IMR-90 (cell line): ENCODE measurements around the gene TEDC2. TPM values are rescaled to one million over a fixed set of nuclear protein-coding genes. Genes with fewer than 3 reads are reported as not detected.

Experiments used
- ATAC-seq: fragments of 200-7000 bp; cut with Tn5 transposase; 2 replicates; pipeline ENCODE4 v1.9.1; 2020; ENCODE audit warnings: low read depth, mild to moderate bottlenecking, moderate library complexity
- BruUV-seq: library from RNA; stranded (reverse); fragments of 400-500 nt; replicated peaks from 2 replicates; lab custom pipeline; 2021; lab: Mats Ljungman, UMichigan
- CTCF ChIA-PET: fragments of 300-600 bp; formaldehyde crosslinking; extraction: SDS; loops from one replicate; lab custom pipeline; 2021; ENCODE audit warnings: antibody characterized with exemption; lab: Yijun Ruan, JAX
- POLR2A ChIA-PET: fragments of 300-600 bp; sonication (Branson Sonifier 250); formaldehyde crosslinking; loops from one replicate; lab custom pipeline; 2022; ENCODE audit warnings: antibody characterized with exemption; ENCODE audit not compliant: unreplicated experiment; lab: Charles Lee
- DNase-seq: peaks from one replicate; pipeline ENCODE4 v3.0.0; 2013
- H2AFZ ChIP-seq: replicated peaks from 2 replicates; pipeline ENCODE3; 2013; ENCODE audit warnings: low read length, mild to moderate bottlenecking; ENCODE audit not compliant: poor library complexity
- H2AK5ac ChIP-seq: 2 replicates; pipeline ENCODE4 v1.6.1; 2013; ENCODE audit warnings: low read depth, low read length, inconsistent platforms
- H2AK9ac ChIP-seq: replicated peaks from 2 replicates; pipeline ENCODE3; 2013; ENCODE audit warnings: mild to moderate bottlenecking, low read depth, low read length, moderate library complexity; ENCODE audit not compliant: poor library complexity
- H2BK120ac ChIP-seq: 2 replicates; pipeline ENCODE4 v1.6.1; 2013; ENCODE audit warnings: low read depth, low read length, inconsistent platforms
- H2BK15ac ChIP-seq: 3 replicates; pipeline ENCODE4 v1.6.1; 2013; ENCODE audit warnings: low read depth, low read length, inconsistent platforms
- H2BK20ac ChIP-seq: 2 replicates; pipeline ENCODE4 v1.6.1; 2013; ENCODE audit warnings: low read depth, mild to moderate bottlenecking, inconsistent platforms, low read length, moderate library complexity
- H2BK5ac ChIP-seq: 2 replicates; pipeline ENCODE4 v1.6.1; 2013; ENCODE audit warnings: mild to moderate bottlenecking, low read depth, low read length, inconsistent platforms; ENCODE audit not compliant: poor library complexity, severe bottlenecking
- H3K14ac ChIP-seq: replicated peaks from 2 replicates; pipeline ENCODE4 v1.6.1; 2013; ENCODE audit warnings: low read depth, low read length, inconsistent platforms
- H3K18ac ChIP-seq: 2 replicates; pipeline ENCODE4 v1.6.1; 2013; ENCODE audit warnings: low read depth, low read length, control low read depth
- H3K23ac ChIP-seq: 2 replicates; pipeline ENCODE4 v1.6.1; 2013; ENCODE audit warnings: low read depth, low read length, inconsistent platforms
- H3K27ac ChIP-seq: 2 replicates; pipeline ENCODE4 v1.5.1; 2013; ENCODE audit warnings: mild to moderate bottlenecking, control low read depth, low read length; ENCODE audit not compliant: insufficient read depth
- H3K27me3 ChIP-seq: 2 replicates; pipeline ENCODE4 v1.6.1; 2013; ENCODE audit warnings: low read length; ENCODE audit not compliant: control insufficient read depth, insufficient read depth
- H3K36me3 ChIP-seq: 2 replicates; pipeline ENCODE4 v1.6.1; 2013; ENCODE audit warnings: low read length, mixed read lengths; ENCODE audit not compliant: control insufficient read depth, insufficient read depth
- H3K4ac ChIP-seq: 2 replicates; pipeline ENCODE4 v1.6.1; 2013; ENCODE audit warnings: low read depth, low read length, inconsistent platforms
- H3K4me1 ChIP-seq: 2 replicates; pipeline ENCODE4 v1.6.1; 2013; ENCODE audit warnings: low read length, mixed read lengths; ENCODE audit not compliant: control insufficient read depth, insufficient read depth
- H3K4me2 ChIP-seq: 2 replicates; pipeline ENCODE4 v1.6.1; 2013; ENCODE audit warnings: low read depth, mild to moderate bottlenecking, control low read depth, low read length, moderate library complexity
- H3K4me3 ChIP-seq: 2 replicates; pipeline ENCODE4 v1.5.1; 2013; ENCODE audit warnings: low read depth, mild to moderate bottlenecking, control low read depth, low read length, moderate library complexity; ENCODE audit not compliant: insufficient read depth
- H3K56ac ChIP-seq: 2 replicates; pipeline ENCODE4 v1.6.1; 2013; ENCODE audit warnings: low read length, inconsistent platforms; ENCODE audit not compliant: insufficient read depth; ENCODE audit errors: extremely low read depth
- H3K79me1 ChIP-seq, 2 experiments: 2 replicates each; pipeline ENCODE4 v1.6.1; 2013; ENCODE audit warnings: low read length in 2 of 2, inconsistent platforms in 1 of 2, low read depth in 1 of 2
- H3K9ac ChIP-seq: 2 replicates; pipeline ENCODE4 v1.6.1; 2013; ENCODE audit warnings: low read depth, low read length, control low read depth
- H3K9me1 ChIP-seq: 2 replicates; pipeline ENCODE4 v1.6.1; 2013; ENCODE audit warnings: low read length, inconsistent platforms; ENCODE audit not compliant: insufficient read depth
- H3K9me3 ChIP-seq: 2 replicates; pipeline ENCODE4 v1.6.1; 2013; ENCODE audit warnings: low read length; ENCODE audit not compliant: control insufficient read depth, insufficient read depth
- H4K20me1 ChIP-seq: 2 replicates; pipeline ENCODE4 v1.6.1; 2013; ENCODE audit warnings: low read length, inconsistent platforms; ENCODE audit not compliant: insufficient read depth
- H4K5ac ChIP-seq: 2 replicates; pipeline ENCODE4 v1.6.1; 2013; ENCODE audit warnings: mild to moderate bottlenecking, low read depth, low read length, control low read depth
- H4K8ac ChIP-seq, 2 experiments: 2 replicates each; pipeline ENCODE4 v1.6.1; 2013; ENCODE audit warnings: low read depth in 2 of 2, low read length in 2 of 2, control low read depth in 1 of 2, inconsistent platforms in 1 of 2
- H4K91ac ChIP-seq: 2 replicates; pipeline ENCODE4 v1.6.1; 2013; ENCODE audit warnings: low read depth, low read length, inconsistent platforms; ENCODE audit not compliant: insufficient read depth
- BHLHE40 ChIP-seq: fragments of 150-350 bp; IDR thresholded peaks from 2 replicates; pipeline ENCODE4 v1.6.1; 2016; ENCODE audit warnings: mild to moderate bottlenecking, low read depth, low read length
- CEBPB ChIP-seq: IDR thresholded peaks from 2 replicates; pipeline ENCODE4 v1.6.1; 2012; ENCODE audit warnings: low read depth, low read length, improper control_type of control experiment
- CHD1 ChIP-seq: IDR thresholded peaks from 2 replicates; pipeline ENCODE4 v1.6.1; 2012; ENCODE audit warnings: low read depth, low read length, improper control_type of control experiment
- ELK1 ChIP-seq: fragments of 150-350 bp; IDR thresholded peaks from 2 replicates; pipeline ENCODE4 v1.6.1; 2016; ENCODE audit warnings: low read depth, mild to moderate bottlenecking, low read length, moderate library complexity, borderline replicate concordance
- MAFK ChIP-seq: IDR thresholded peaks from 2 replicates; pipeline ENCODE4 v1.6.1; 2012; ENCODE audit warnings: low read depth, low read length, improper control_type of control experiment
- MAZ ChIP-seq: IDR thresholded peaks from 2 replicates; pipeline ENCODE4 v1.6.1; 2012; ENCODE audit warnings: low read depth, mild to moderate bottlenecking, low read length, improper control_type of control experiment, moderate library complexity, borderline replicate concordance
- MXI1 ChIP-seq: IDR thresholded peaks from 2 replicates; pipeline ENCODE4 v1.6.1; 2012; ENCODE audit warnings: low read depth, mild to moderate bottlenecking, low read length, moderate library complexity, borderline replicate concordance
- NFE2L2 ChIP-seq: fragments of 150-350 bp; IDR thresholded peaks from 2 replicates; pipeline ENCODE4 v1.6.1; 2016; ENCODE audit warnings: low read depth, mild to moderate bottlenecking, low read length
- POLR2A ChIP-seq: IDR thresholded peaks from 2 replicates; pipeline ENCODE4 v1.6.1; 2012; ENCODE audit warnings: mild to moderate bottlenecking, low read depth, low read length
- RAD21 ChIP-seq: IDR thresholded peaks from 2 replicates; pipeline ENCODE4 v1.6.1; 2012; ENCODE audit warnings: low read length, improper control_type of control experiment
- SMC3 ChIP-seq: fragments of 150-350 bp; IDR thresholded peaks from 2 replicates; pipeline ENCODE4 v1.6.1; 2016; ENCODE audit warnings: low read depth, mild to moderate bottlenecking, antibody characterized with exemption, low read length, moderate library complexity
- WGBS, 2 experiments: methylation state at CpG; one replicate each; pipeline versions ENCODE4 v1.1.5 to v1.1.7; 2013; ENCODE audit warnings: missing lambda C conversion rate in 2 of 2; ENCODE audit not compliant: insufficient read length in 1 of 2; ENCODE audit errors: extremely low coverage in 2 of 2; 5-methylcytosine and 5-hydroxymethylcytosine counted together
- dilution Hi-C: fragments of 300-500 bp; cut with HindIII; formaldehyde crosslinking; loops from one replicate; pipeline ENCODE4 v1.14.3; 2018; ENCODE audit warnings: low sequenced_read_pairs; ENCODE audit not compliant: unreplicated experiment
- in situ Hi-C: fragments of 300-500 bp; cut with MboI; formaldehyde crosslinking; loops from 3 replicates; pipeline ENCODE4 v1.14.3; 2019; ENCODE audit warnings: low sequenced_read_pairs, inconsistent platforms, mixed read lengths
- intact Hi-C: fragments of 100-400 bp; cut with micrococcal nuclease; formaldehyde crosslinking; loops from 2 replicates; pipeline ENCODE4 v1.10.0; 2022
- polyA plus RNA-seq, 3 experiments: library from polyadenylated mRNA; depleted of rRNA; stranded (reverse); fragments of >200 nt; gene quantifications; 2 replicates each; pipeline ENCODE4 v1.2.3, GENCODE V29; 2012; ENCODE audit warnings: low replicate concordance in 1 of 3
- total RNA-seq: library from RNA; depleted of rRNA; stranded (reverse); fragments of >200 nt; gene quantifications from 2 replicates; pipeline ENCODE4 v1.2.3, GENCODE V29; 2012
- TF ChIP-seq, protein P1 (sequence below): conservative IDR thresholded peaks from 2 replicates; pipeline ENCODE4 v1.5.1; 2012; ENCODE audit warnings: mild to moderate bottlenecking, low read depth, low read length, improper control_type of control experiment

TEDC2 gene
- total and polyA plus RNA-seq, 2 of the 4 experiments (the other 2 are of a cell fraction) = 3.6 to 7.3 TPM

GRCh38 chr16:2426941-2427361 lies 33.0 kb upstream of the TEDC2 start:
- H3K4me2 ChIP-seq = no peak overlapping the region
- H2AFZ ChIP-seq = no peak overlapping the region
- H3K4ac ChIP-seq = no peak overlapping the region
- TF ChIP-seq MAFK = no peak
- no peak for TF ChIP-seq SMC3
- no peak for TF ChIP-seq NFE2L2
- TF ChIP-seq BHLHE40 = no peak
- TF ChIP-seq, protein P1, sequence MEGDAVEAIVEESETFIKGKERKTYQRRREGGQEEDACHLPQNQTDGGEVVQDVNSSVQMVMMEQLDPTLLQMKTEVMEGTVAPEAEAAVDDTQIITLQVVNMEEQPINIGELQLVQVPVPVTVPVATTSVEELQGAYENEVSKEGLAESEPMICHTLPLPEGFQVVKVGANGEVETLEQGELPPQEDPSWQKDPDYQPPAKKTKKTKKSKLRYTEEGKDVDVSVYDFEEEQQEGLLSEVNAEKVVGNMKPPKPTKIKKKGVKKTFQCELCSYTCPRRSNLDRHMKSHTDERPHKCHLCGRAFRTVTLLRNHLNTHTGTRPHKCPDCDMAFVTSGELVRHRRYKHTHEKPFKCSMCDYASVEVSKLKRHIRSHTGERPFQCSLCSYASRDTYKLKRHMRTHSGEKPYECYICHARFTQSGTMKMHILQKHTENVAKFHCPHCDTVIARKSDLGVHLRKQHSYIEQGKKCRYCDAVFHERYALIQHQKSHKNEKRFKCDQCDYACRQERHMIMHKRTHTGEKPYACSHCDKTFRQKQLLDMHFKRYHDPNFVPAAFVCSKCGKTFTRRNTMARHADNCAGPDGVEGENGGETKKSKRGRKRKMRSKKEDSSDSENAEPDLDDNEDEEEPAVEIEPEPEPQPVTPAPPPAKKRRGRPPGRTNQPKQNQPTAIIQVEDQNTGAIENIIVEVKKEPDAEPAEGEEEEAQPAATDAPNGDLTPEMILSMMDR = no peak
- no peak for TF ChIP-seq CHD1
- TF ChIP-seq CEBPB = no peak
- no peak for TF ChIP-seq MXI1
- TF ChIP-seq POLR2A = no peak
- no peak for TF ChIP-seq MAZ
- TF ChIP-seq ELK1 = no peak
- no peak for TF ChIP-seq RAD21
- peaks cover 4% of the 10 kb centered on the region for H3K4me1 ChIP-seq
- in situ Hi-C loops (loop anchor here (10.0 kb wide), 1 partner anchor 152 kb away; no protein-coding TSS in a partner anchor), dilution Hi-C loops (no loop called here), intact Hi-C loops (no loop called here)
- H4K5ac ChIP-seq = no peak overlapping the region
- H2BK5ac ChIP-seq = no peak overlapping the region
- H2BK15ac ChIP-seq = no peak overlapping the region
- no peak overlapping the region for H3K27ac ChIP-seq
- H4K91ac ChIP-seq = no peak overlapping the region
- H3K36me3 ChIP-seq = no peaks in the 10 kb centered on the region
- H4K8ac ChIP-seq = no peak overlapping the region
- H3K9me3 ChIP-seq = no peaks in the 10 kb centered on the region
- no peaks in the 10 kb centered on the region for H3K27me3 ChIP-seq
- H3K14ac ChIP-seq = no peak overlapping the region
- DNase-seq (no peak), ATAC-seq (no peak)
- no peak overlapping the region for H3K56ac ChIP-seq
- H3K79me1 ChIP-seq = peaks cover 23 to 31% of the 10 kb centered on the region in 2 experiments
- H3K9ac ChIP-seq = no peak overlapping the region
- H2AK9ac ChIP-seq = no peak overlapping the region
- H3K18ac ChIP-seq = no peak overlapping the region
- peaks cover 15% of the 10 kb centered on the region for H3K9me1 ChIP-seq
- no peak overlapping the region for H2BK20ac ChIP-seq
- BruUV-seq = no TSS peak
- H3K4me3 ChIP-seq = no peak overlapping the region
- ChIA-PET CTCF (no interaction called here), POLR2A (no interaction called here)
- H3K23ac ChIP-seq = no peak overlapping the region
- H2BK120ac ChIP-seq = no peak overlapping the region
- H2AK5ac ChIP-seq = no peak overlapping the region
- H4K20me1 ChIP-seq = no peaks in the 10 kb centered on the region
- 94% methylated on average over 2 of the region's 6 CpGs; no CpG with 5 or more reads in 1 of the 2 experiments for WGBS, 2 experiments
